IPS-18a (cell line): ENCODE results near the gene MGAT4C.
"Not testable (repeated sequence)": the region's sequence is repeated elsewhere in the genome, so short reads cannot be mapped to it uniquely, and the experiment has no call there.

Experiments
- H3K27ac ChIP-seq: one replicate; pipeline ENCODE4 v1.5.1; 2013; ENCODE audit warnings: low read length
- H3K27me3 ChIP-seq: one replicate; pipeline ENCODE4 v1.6.1; 2013; ENCODE audit warnings: mild to moderate bottlenecking, low read length; ENCODE audit not compliant: control insufficient read depth, insufficient read depth
- H3K36me3 ChIP-seq: one replicate; pipeline ENCODE4 v1.6.1; 2013; ENCODE audit warnings: low read depth, low read length; ENCODE audit not compliant: control insufficient read depth
- H3K4me1 ChIP-seq: one replicate; pipeline ENCODE4 v1.6.1; 2013; ENCODE audit warnings: low read depth, low read length; ENCODE audit not compliant: control insufficient read depth
- H3K4me3 ChIP-seq: one replicate; pipeline ENCODE4 v1.5.1; 2013; ENCODE audit warnings: low read length
- H3K9ac ChIP-seq: one replicate; pipeline ENCODE4 v1.6.1; 2013; ENCODE audit warnings: mild to moderate bottlenecking, low read length, moderate library complexity
- H3K9me3 ChIP-seq: one replicate; pipeline ENCODE4 v1.6.1; 2013; ENCODE audit warnings: low read depth, low read length; ENCODE audit not compliant: control insufficient read depth

The MGAT4C gene

GRCh38 chr12:86170051-86170450 is 86.1 kb downstream of the MGAT4C start:
- Histone ChIP-seq H3K9me3 (no peaks in the 10 kb centered on the region), H3K36me3 (no peaks in the 10 kb centered on the region), H3K27ac (no peak overlapping the region)

GRCh38 chr12:86158956-86159355 is 97.2 kb downstream of the MGAT4C start:
- no peaks in the 10 kb centered on the region for H3K4me1 ChIP-seq
- no peak overlapping the region for H3K4me3 ChIP-seq
- H3K27ac ChIP-seq: no peak overlapping the region
- H3K9ac ChIP-seq: no peak overlapping the region
- no peaks in the 10 kb centered on the region for H3K36me3 ChIP-seq
- H3K9me3 ChIP-seq: no peaks in the 10 kb centered on the region
- no peaks in the 10 kb centered on the region for H3K27me3 ChIP-seq

More at GRCh38 chr12:86170051-86170450, 86.1 kb downstream of the MGAT4C start:
- H3K9ac ChIP-seq: no peak overlapping the region
- H3K27me3 ChIP-seq: no peaks in the 10 kb centered on the region
- no peak overlapping the region for H3K4me3 ChIP-seq
- no peaks in the 10 kb centered on the region for H3K4me1 ChIP-seq

- Histone ChIP-seq H3K27ac (no peak overlapping the region), H3K36me3 (no peaks in the 10 kb centered on the region), H3K27me3 (no peaks in the 10 kb centered on the region), H3K9me3 (no peaks in the 10 kb centered on the region), H3K4me3 (no peak overlapping the region), H3K9ac (no peak overlapping the region), H3K4me1 (no peaks in the 10 kb centered on the region)
These were observed 101.6 kb downstream of the MGAT4C start for GRCh38 chr12:86154620-86155019.

GRCh38 chr12:86148612-86149011 is 107.6 kb downstream of the MGAT4C start:
- Histone ChIP-seq H3K4me3 (no peak overlapping the region), H3K36me3 (no peaks in the 10 kb centered on the region), H3K4me1 (peaks cover 7% of the 10 kb centered on the region), H3K9me3 (no peaks in the 10 kb centered on the region), H3K27me3 (no peaks in the 10 kb centered on the region), H3K9ac (no peak overlapping the region), H3K27ac (no peak overlapping the region)

- H3K27me3 ChIP-seq: no peaks in the 10 kb centered on the region
- no peaks in the 10 kb centered on the region for H3K36me3 ChIP-seq
- H3K4me3 ChIP-seq: no peak overlapping the region
- peaks cover 7% of the 10 kb centered on the region for H3K4me1 ChIP-seq
- H3K9ac ChIP-seq: no peak overlapping the region
- H3K9me3 ChIP-seq: no peaks in the 10 kb centered on the region
- H3K27ac ChIP-seq: no peak overlapping the region
These were observed 108.1 kb downstream of the MGAT4C start for GRCh38 chr12:86148071-86148470.

GRCh38 chr12:86145156-86145555 is 111.0 kb downstream of the MGAT4C start:
- H3K4me1 ChIP-seq: peaks cover 7% of the 10 kb centered on the region
- H3K27me3 ChIP-seq: no peaks in the 10 kb centered on the region
- H3K9ac ChIP-seq: no peak overlapping the region
- H3K4me3 ChIP-seq: no peak overlapping the region
- H3K9me3 ChIP-seq: no peaks in the 10 kb centered on the region
- no peak overlapping the region for H3K27ac ChIP-seq
- no peaks in the 10 kb centered on the region for H3K36me3 ChIP-seq

GRCh38 chr12:86143162-86143561 is 113.0 kb downstream of the MGAT4C start:
- Histone ChIP-seq H3K4me1 (peaks cover 7% of the 10 kb centered on the region), H3K4me3 (no peak overlapping the region), H3K9ac (no peak overlapping the region), H3K36me3 (no peaks in the 10 kb centered on the region), H3K27me3 (no peaks in the 10 kb centered on the region), H3K27ac (no peak overlapping the region), H3K9me3 (no peaks in the 10 kb centered on the region)

GRCh38 chr12:86139671-86140070 is 116.5 kb downstream of the MGAT4C start:
- no peak overlapping the region for H3K9ac ChIP-seq
- no peak overlapping the region for H3K27ac ChIP-seq
- H3K4me3 ChIP-seq: no peak overlapping the region
- no peaks in the 10 kb centered on the region for H3K36me3 ChIP-seq
- H3K27me3 ChIP-seq: no peaks in the 10 kb centered on the region
- peaks cover 5% of the 10 kb centered on the region for H3K4me1 ChIP-seq
- no peaks in the 10 kb centered on the region for H3K9me3 ChIP-seq

- Histone ChIP-seq H3K4me1 (peaks cover 13% of the 10 kb centered on the region), H3K9ac (no peak overlapping the region), H3K36me3 (no peaks in the 10 kb centered on the region), H3K27me3 (no peaks in the 10 kb centered on the region), H3K4me3 (no peak overlapping the region), H3K27ac (no peak overlapping the region), H3K9me3 (no peaks in the 10 kb centered on the region)
These were observed 117.4 kb downstream of the MGAT4C start for GRCh38 chr12:86138770-86139169.

GRCh38 chr12:86137936-86138335 is 118.3 kb downstream of the MGAT4C start:
- H3K4me1 ChIP-seq: peaks cover 15% of the 10 kb centered on the region
- no peak overlapping the region for H3K9ac ChIP-seq
- H3K9me3 ChIP-seq: no peaks in the 10 kb centered on the region
- no peaks in the 10 kb centered on the region for H3K27me3 ChIP-seq
- no peak overlapping the region for H3K27ac ChIP-seq
- H3K36me3 ChIP-seq: no peaks in the 10 kb centered on the region
- no peak overlapping the region for H3K4me3 ChIP-seq

- H3K27ac ChIP-seq: no peak overlapping the region
- H3K9me3 ChIP-seq: no peaks in the 10 kb centered on the region
- H3K4me3 ChIP-seq: no peak overlapping the region
- no peaks in the 10 kb centered on the region for H3K27me3 ChIP-seq
- no peaks in the 10 kb centered on the region for H3K36me3 ChIP-seq
- H3K9ac ChIP-seq: no peak overlapping the region
- peaks cover 15% of the 10 kb centered on the region for H3K4me1 ChIP-seq
These were observed 121.6 kb downstream of the MGAT4C start for GRCh38 chr12:86134561-86134960.

GRCh38 chr12:86126900-86127299 is 129.3 kb downstream of the MGAT4C start:
- H3K27me3 ChIP-seq, H3K4me3 ChIP-seq: not testable (repeated sequence)

More at GRCh38 chr12:86126900-86127299, 129.3 kb downstream of the MGAT4C start:
- not testable (repeated sequence) for H3K9ac ChIP-seq, H3K36me3 ChIP-seq, H3K27ac ChIP-seq, H3K9me3 ChIP-seq, H3K4me1 ChIP-seq
